ENCODE data around the gene FERMT1. TPM values are rescaled to one million over a fixed set of nuclear protein-coding genes. Genes with fewer than 3 reads are reported as not detected.
A peak's percentile ranks its signal among the peaks of the same experiment; 100 is the strongest.

Gene FERMT1
- total RNA-seq, result 1 to 10 TPM in 6 of 9 donors, under 1 TPM in 2, not detected in 1; 0.53 to 2.4 (median 1.3) TPM
- polyA plus RNA-seq, result under 1 TPM; 0.06 to 0.15 TPM
- long read RNA-seq, donor 1, result 0 reads
- long read RNA-seq, donor 2, result 0 reads
- long read RNA-seq, donor 3, result 0 reads

GRCh38 chr20:6122873-6123648, at the start of gene FERMT1:
Gene FERMT1, minus strand, starts transcription at chr20:6123030. Its CDS starts 3,476 bp downstream, at chr20:6119554.
- Histone ChIP-seq H3K4me1 (peaks cover 0 to 18% (median 4%) of the 10 kb centered on the region in 12 donors), H3K27ac (peak within 1 kb of the TSS in 5 of 12 donors; percentile 12 to 57 (median 42)), H3K27me3 (peaks cover 0 to 19% (median 0%) of the 10 kb centered on the region in 9 donors), H3K9me3 (no peaks in the 10 kb centered on the region), H3K4me3 (peak within 1 kb of the TSS; percentile 29 to 72 (median 58)), H3K36me3 (no peaks in the 10 kb centered on the region)
- ATAC-seq, result peak in 3 of 4 donors; percentile 89 to 95 (median 94)
- DNase-seq, result peak; percentile 29 to 69 (median 48)
- TF ChIP-seq POLR2A (IDR thresholded peaks at IDR 0.05), result no peak
- TF ChIP-seq CTCF (IDR thresholded peaks at IDR 0.05), result peak in 4 of 12 donors; percentile 11 to 42 (median 26)
- intact Hi-C loops (cut with DNase I), result no loop called here
- 5 to 11% (median 9%) methylated on average over 13 to 55 of the region's 55 CpGs for WGBS, 4 donors

GRCh38 chr20:6169251-6169650, 46.4 kb upstream of the FERMT1 start:
- ATAC-seq (no peak), DNase-seq (no peak)
- Histone ChIP-seq H3K9me3 (peaks cover 0 to 9% (median 0%) of the 10 kb centered on the region in 12 donors), H3K27ac (no peak overlapping the region), H3K4me3 (no peak overlapping the region), H3K36me3 (no peaks in the 10 kb centered on the region), H3K27me3 (no peaks in the 10 kb centered on the region), H3K4me1 (peaks cover 0 to 5% (median 0%) of the 10 kb centered on the region in 12 donors)
- intact Hi-C loops (cut with DNase I), result no loop called here
- TF ChIP-seq CTCF (IDR thresholded peaks at IDR 0.05) (no peak), POLR2A (IDR thresholded peaks at IDR 0.05) (no peak)

- ATAC-seq (no peak), DNase-seq (no peak)
- TF ChIP-seq POLR2A (IDR thresholded peaks at IDR 0.05), result no peak
- TF ChIP-seq CTCF (IDR thresholded peaks at IDR 0.05), result no peak
- intact Hi-C loops (cut with DNase I), result no loop called here
- Histone ChIP-seq H3K4me3 (no peak overlapping the region), H3K9me3 (peaks cover 0 to 9% (median 0%) of the 10 kb centered on the region in 12 donors), H3K27me3 (no peaks in the 10 kb centered on the region), H3K4me1 (peaks cover 0 to 6% (median 0%) of the 10 kb centered on the region in 12 donors), H3K36me3 (no peaks in the 10 kb centered on the region), H3K27ac (no peak overlapping the region)
Measured at GRCh38 chr20:6168204-6168603, 45.4 kb upstream of the FERMT1 start.

GRCh38 chr20:6165346-6165745, 42.5 kb upstream of the FERMT1 start:
- no peak overlapping the region for H3K4me3 ChIP-seq
- TF ChIP-seq CTCF (IDR thresholded peaks at IDR 0.05) (no peak), POLR2A (IDR thresholded peaks at IDR 0.05) (no peak)
- no peak overlapping the region for H3K27ac ChIP-seq
- no peak for DNase-seq
- no peaks in the 10 kb centered on the region for H3K36me3 ChIP-seq
- no peak for ATAC-seq
- H3K27me3 ChIP-seq, result no peaks in the 10 kb centered on the region
- H3K4me1 ChIP-seq, result peaks cover 0 to 23% (median 0%) of the 10 kb centered on the region in 12 donors
- H3K9me3 ChIP-seq, result no peaks in the 10 kb centered on the region
- intact Hi-C loops (cut with DNase I), result no loop called here
